Stomach (tissue), 9 donors: ENCODE results near the gene RNU6-1. TPM values are rescaled to one million over a fixed set of nuclear protein-coding genes. Genes with fewer than 3 reads are reported as not detected.
A peak's percentile ranks its signal among the peaks of the same experiment; 100 is the strongest.

Experiments
- DNase-seq, 2 donors: peaks; one replicate each; pipeline versions ENCODE4 v3.0.0 to v3.0.0-alpha.2; 2013 to 2019
- H3K27ac ChIP-seq, 5 donors: fragments of 200-600 bp in 4 of 5; sonication (generic) in 4 of 5; one replicate each; pipeline ENCODE4 v1.5.1; 2013 to 2019; ENCODE audit warnings: mild to moderate bottlenecking in 1 of 5, moderate library complexity in 1 of 5
- H3K27me3 ChIP-seq, 3 donors: fragments of 200-600 bp; sonication (generic); one replicate each; pipeline ENCODE4 v1.5.1; 2017 to 2019; ENCODE audit warnings: mixed run types in 1 of 3
- H3K36me3 ChIP-seq, 4 donors: fragments of 200-600 bp; sonication (generic); 1 replicate in 3 of 4; 2 replicates in 1 of 4; pipeline ENCODE4 v1.5.1; 2016 to 2019
- H3K4me1 ChIP-seq, 4 donors: fragments of 200-600 bp; sonication (generic); one replicate each; pipeline ENCODE4 v1.5.1; 2016 to 2019
- H3K4me3 ChIP-seq, 4 donors: fragments of 200-600 bp; sonication (generic) in 3 of 4; one replicate each; pipeline ENCODE4 v1.5.1; 2016 to 2019; ENCODE audit warnings: mild to moderate bottlenecking in 1 of 4
- H3K9me3 ChIP-seq, 4 donors: fragments of 200-600 bp; sonication (generic); one replicate each; pipeline ENCODE4 v1.5.1; 2016 to 2019
- CTCF ChIP-seq, 7 experiments: fragments of 450-650 bp in 4 of 7; fragments of 200-600 bp in 3 of 7; sonication (generic) in 3 of 7; IDR thresholded peaks; one replicate each; pipeline ENCODE4 v1.5.1; 2016 to 2019; ENCODE audit warnings: antibody characterized with exemption in 7 of 7, control low read depth in 2 of 7, mild to moderate bottlenecking in 1 of 7
- EP300 ChIP-seq: sonication (generic); formaldehyde crosslinking; IDR thresholded peaks from one replicate; pipeline ENCODE4 v1.6.1; 2017; ENCODE audit warnings: antibody characterized with exemption
- POLR2A ChIP-seq, 4 donors: fragments of 450-650 bp; IDR thresholded peaks; one replicate each; pipeline ENCODE4 v1.6.1; 2016; ENCODE audit warnings: antibody characterized with exemption in 4 of 4, control low read depth in 2 of 4, mild to moderate bottlenecking in 1 of 4, moderate library complexity in 1 of 4
- POLR2AphosphoS5 ChIP-seq, 3 donors: sonication (generic); formaldehyde crosslinking; IDR thresholded peaks; one replicate each; pipeline ENCODE4 v1.6.1; 2016; ENCODE audit warnings: antibody characterized with exemption in 3 of 3
- WGBS, 5 donors: extraction: QIAGEN DNeasy Blood & Tissue Kit in 3 of 5; methylation state at CpG; one replicate each; pipeline versions ENCODE4 v1.1.5 to v1.1.7; 2013 to 2018; 5-methylcytosine and 5-hydroxymethylcytosine counted together
- intact Hi-C: fragments of 100-400 bp; cut with DNase I; formaldehyde crosslinking; loops from one replicate; pipeline ENCODE4 v1.15.1; 2023; ENCODE audit warnings: low total_unique reads
- polyA plus RNA-seq, 3 donors: library from polyadenylated mRNA; stranded (reverse); fragments of 200-250 nt; gene quantifications; one replicate each; pipeline ENCODE4 v1.2.3, GENCODE V29; 2013
- total RNA-seq, 5 donors: library from RNA; depleted of rRNA; stranded (reverse); fragments of >200 nt; gene quantifications; one replicate each; pipeline versions ENCODE4 v1.1.0 to v1.2.3, GENCODE V29; 2014 to 2016
- donor health status: healthy with polysubstance abuse.
- donor health status: Bipolar disorder and iron deficiency.
- donor health status: healthy.

Gene RNU6-1
- total and polyA plus RNA-seq, 8 donors, result not detected

- H3K9me3 ChIP-seq, result no peaks in the 10 kb centered on the region
- intact Hi-C loops, result no loop called here
- 0 to 2% (median 1%) methylated on average over 12 of the region's 12 CpGs for WGBS, 5 donors
- peak overlapping the region; percentile 41 to 99 (median 97) for H3K27ac ChIP-seq
- H3K27me3 ChIP-seq, result peaks cover 0 to 17% (median 17%) of the 10 kb centered on the region in 3 donors
- H3K4me1 ChIP-seq, result peaks cover 30 to 50% (median 41%) of the 10 kb centered on the region in 4 donors
- TF ChIP-seq POLR2A (IDR thresholded peaks at IDR 0.05), result no peak
- TF ChIP-seq CTCF (IDR thresholded peaks at IDR 0.05), result no peak
- TF ChIP-seq EP300, result no peak
- TF ChIP-seq POLR2AphosphoS5 (IDR thresholded peaks at IDR 0.05), result no peak
- DNase-seq, result peak in 1 of 2 donors; percentile 68
- H3K36me3 ChIP-seq, result no peaks in the 10 kb centered on the region
- H3K4me3 ChIP-seq, result peak overlapping the region; percentile 69 to 87 (median 74)
Measured at GRCh38 chr15:67839499-67839928, 331 bp downstream of the RNU6-1 start.

- DNase-seq, result peak; percentile 76 to 86
- peak overlapping the region; percentile 69 to 87 (median 74) for H3K4me3 ChIP-seq
Measured at GRCh38 chr15:67838789-67839332, 984 bp downstream of the RNU6-1 start.

GRCh38 chr15:67836955-67837354 lies 2.9 kb downstream of the RNU6-1 start:
- no peaks in the 10 kb centered on the region for H3K9me3 ChIP-seq
- H3K36me3 ChIP-seq, result no peaks in the 10 kb centered on the region
- WGBS, 5 donors, result 70 to 84% (median 76%) methylated on average over 2 of the region's 2 CpGs
- H3K4me3 ChIP-seq, result no peak overlapping the region
- TF ChIP-seq CTCF (IDR thresholded peaks at IDR 0.05), result no peak
- TF ChIP-seq POLR2AphosphoS5 (IDR thresholded peaks at IDR 0.05), result no peak
- no peak for TF ChIP-seq EP300
- TF ChIP-seq POLR2A (IDR thresholded peaks at IDR 0.05), result no peak
- H3K27ac ChIP-seq, result no peak overlapping the region
- H3K27me3 ChIP-seq, result peaks cover 16 to 43% (median 42%) of the 10 kb centered on the region in 3 donors
- intact Hi-C loops, result no loop called here
- DNase-seq, result no peak
- peaks cover 50 to 71% (median 62%) of the 10 kb centered on the region in 4 donors for H3K4me1 ChIP-seq

More at GRCh38 chr15:67838789-67839332, 984 bp downstream of the RNU6-1 start:
- intact Hi-C loops, result no loop called here
- Histone ChIP-seq H3K4me1 (peaks cover 37 to 54% (median 46%) of the 10 kb centered on the region in 4 donors), H3K27ac (peak overlapping the region; percentile 44 to 99 (median 97)), H3K27me3 (peaks cover 0 to 24% (median 23%) of the 10 kb centered on the region in 3 donors), H3K36me3 (no peaks in the 10 kb centered on the region), H3K9me3 (no peaks in the 10 kb centered on the region)
- no peak for TF ChIP-seq POLR2A (IDR thresholded peaks at IDR 0.05)
- peak in 1 of 3 donors; percentile 35 for TF ChIP-seq POLR2AphosphoS5 (IDR thresholded peaks at IDR 0.05)
- TF ChIP-seq CTCF (IDR thresholded peaks at IDR 0.05), result peak in 1 of 7 experiments; percentile 24
- no peak for TF ChIP-seq EP300
- 7 to 15% (median 10%) methylated on average over 25 of the region's 25 CpGs for WGBS, 5 donors

- peaks cover 17 to 48% (median 47%) of the 10 kb centered on the region in 3 donors for H3K27me3 ChIP-seq
Measured at GRCh38 chr15:67836477-67836876, 3.4 kb downstream of the RNU6-1 start.

More at GRCh38 chr15:67836477-67836876, 3.4 kb downstream of the RNU6-1 start:
- Histone ChIP-seq H3K4me3 (peak overlapping the region; percentile 31 to 51 (median 45)), H3K36me3 (no peaks in the 10 kb centered on the region), H3K4me1 (peaks cover 48 to 70% (median 59%) of the 10 kb centered on the region in 4 donors), H3K9me3 (no peaks in the 10 kb centered on the region), H3K27ac (no peak overlapping the region)
- no peak for TF ChIP-seq EP300
- TF ChIP-seq CTCF (IDR thresholded peaks at IDR 0.05), result peak in 5 of 7 experiments; percentile 47 to 90 (median 76)
- no peak for TF ChIP-seq POLR2A (IDR thresholded peaks at IDR 0.05)
- no peak for TF ChIP-seq POLR2AphosphoS5 (IDR thresholded peaks at IDR 0.05)
- intact Hi-C loops, result no loop called here
- WGBS, 5 donors, result 34 to 37% (median 36%) methylated on average over 8 of the region's 8 CpGs
- peak; percentile 60 to 81 for DNase-seq
